Measurements from ENCODE around the gene CIAPIN1.

CIAPIN1 gene

GRCh38 chr16:57485091-57485915 is 38.1 kb upstream of the CIAPIN1 start:
- H3K4me3 ChIP-seq (ENCODE audit: low read depth, low read length) = no peak overlapping the region

GRCh38 chr16:57484515-57485005 is 37.4 kb upstream of the CIAPIN1 start:
- H3K4me3 ChIP-seq (ENCODE audit: low read depth, low read length) = no peak overlapping the region
- TF ChIP-seq CTCF (IDR thresholded peaks at IDR 0.05; ENCODE audit: borderline replicate concordance, insufficient read depth, low read depth, low read length) = no peak

More at GRCh38 chr16:57485091-57485915, 38.1 kb upstream of the CIAPIN1 start:
- TF ChIP-seq CTCF (IDR thresholded peaks at IDR 0.05; ENCODE audit: borderline replicate concordance, insufficient read depth, low read depth, low read length) = no peak

GRCh38 chr16:57483725-57484514 is 36.7 kb upstream of the CIAPIN1 start:
- TF ChIP-seq CTCF (IDR thresholded peaks at IDR 0.05; ENCODE audit: borderline replicate concordance, insufficient read depth, low read depth, low read length) = no peak

GRCh38 chr16:57482845-57483545 is 35.8 kb upstream of the CIAPIN1 start:
- H3K4me3 ChIP-seq (ENCODE audit: low read depth, low read length) = no peak overlapping the region
- TF ChIP-seq CTCF (IDR thresholded peaks at IDR 0.05; ENCODE audit: borderline replicate concordance, insufficient read depth, low read depth, low read length) = no peak

More at GRCh38 chr16:57483725-57484514, 36.7 kb upstream of the CIAPIN1 start:
- no peak overlapping the region for H3K4me3 ChIP-seq (ENCODE audit: low read depth, low read length)

GRCh38 chr16:57481421-57481820 is 34.2 kb upstream of the CIAPIN1 start:
- no peak overlapping the region for H3K4me3 ChIP-seq (ENCODE audit: low read depth, low read length)
- TF ChIP-seq CTCF (IDR thresholded peaks at IDR 0.05; ENCODE audit: borderline replicate concordance, insufficient read depth, low read depth, low read length) = no peak

- no peak for TF ChIP-seq CTCF (IDR thresholded peaks at IDR 0.05; ENCODE audit: borderline replicate concordance, insufficient read depth, low read depth, low read length)
- H3K4me3 ChIP-seq (ENCODE audit: low read depth, low read length) = no peak overlapping the region
Measured at GRCh38 chr16:57480754-57481230, 33.6 kb upstream of the CIAPIN1 start.
